Nephron progenitor cell (in vitro differentiated cells): ENCODE measurements around the gene CTXND1.

Source experiments
- DNase-seq: peaks from one replicate; pipeline ENCODE4 v3.0.0; 2021
- H3K27ac Mint-ChIP-seq: 2 replicates; pipeline ENCODE4 v1.8.0; 2021; ENCODE audit warnings: mild to moderate bottlenecking, moderate library complexity, mixed read lengths
- H3K27me3 Mint-ChIP-seq: 2 replicates; pipeline ENCODE4 v1.8.0; 2021; ENCODE audit warnings: mild to moderate bottlenecking, low read depth, mixed read lengths; ENCODE audit not compliant: poor library complexity
- H3K36me3 Mint-ChIP-seq: 2 replicates; pipeline ENCODE4 v1.8.0; 2021; ENCODE audit warnings: low read depth, mixed read lengths
- H3K4me1 Mint-ChIP-seq: 2 replicates; pipeline ENCODE4 v1.8.0; 2021; ENCODE audit warnings: mixed read lengths
- H3K4me3 Mint-ChIP-seq: 2 replicates; pipeline ENCODE4 v1.8.0; 2021; ENCODE audit warnings: mild to moderate bottlenecking, moderate library complexity, mixed read lengths
- H3K9me3 Mint-ChIP-seq: 2 replicates; pipeline ENCODE4 v1.8.0; 2021; ENCODE audit warnings: mild to moderate bottlenecking, moderate library complexity, mixed read lengths
- TF ChIP-seq, protein P1 (sequence below): fragments of 200-600 bp; sonication (generic); IDR thresholded peaks from 2 replicates; pipeline ENCODE4 v1.5.0; 2021; ENCODE audit warnings: antibody characterized with exemption

CTXND1 gene

DNA sequence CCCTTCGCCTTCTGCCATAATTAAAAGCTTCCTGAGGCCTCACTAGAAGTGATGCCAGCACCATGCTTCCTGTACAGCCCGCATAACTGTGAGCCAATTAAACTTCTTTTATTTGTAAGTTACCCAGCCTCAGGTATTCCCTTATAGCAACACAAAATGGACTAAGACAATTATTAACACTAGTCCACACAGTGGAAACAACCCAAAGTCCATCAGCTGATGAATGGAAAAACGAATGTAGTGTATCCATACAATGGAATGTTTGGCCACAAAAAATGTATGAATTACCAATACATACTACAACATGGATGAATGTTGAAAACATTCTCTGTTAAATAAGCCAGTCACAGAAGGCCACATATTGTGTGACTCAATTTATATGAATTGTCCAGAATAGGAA, 22.5 kb upstream of the CTXND1 start:
- Mint-ChIP-seq H3K4me1 (no peaks in the 10 kb centered on the region), H3K27me3 (peaks cover 16% of the 10 kb centered on the region), H3K4me3 (no peak overlapping the region), H3K9me3 (no peaks in the 10 kb centered on the region), H3K36me3 (no peaks in the 10 kb centered on the region), H3K27ac (no peak overlapping the region)
- TF ChIP-seq, protein P1, sequence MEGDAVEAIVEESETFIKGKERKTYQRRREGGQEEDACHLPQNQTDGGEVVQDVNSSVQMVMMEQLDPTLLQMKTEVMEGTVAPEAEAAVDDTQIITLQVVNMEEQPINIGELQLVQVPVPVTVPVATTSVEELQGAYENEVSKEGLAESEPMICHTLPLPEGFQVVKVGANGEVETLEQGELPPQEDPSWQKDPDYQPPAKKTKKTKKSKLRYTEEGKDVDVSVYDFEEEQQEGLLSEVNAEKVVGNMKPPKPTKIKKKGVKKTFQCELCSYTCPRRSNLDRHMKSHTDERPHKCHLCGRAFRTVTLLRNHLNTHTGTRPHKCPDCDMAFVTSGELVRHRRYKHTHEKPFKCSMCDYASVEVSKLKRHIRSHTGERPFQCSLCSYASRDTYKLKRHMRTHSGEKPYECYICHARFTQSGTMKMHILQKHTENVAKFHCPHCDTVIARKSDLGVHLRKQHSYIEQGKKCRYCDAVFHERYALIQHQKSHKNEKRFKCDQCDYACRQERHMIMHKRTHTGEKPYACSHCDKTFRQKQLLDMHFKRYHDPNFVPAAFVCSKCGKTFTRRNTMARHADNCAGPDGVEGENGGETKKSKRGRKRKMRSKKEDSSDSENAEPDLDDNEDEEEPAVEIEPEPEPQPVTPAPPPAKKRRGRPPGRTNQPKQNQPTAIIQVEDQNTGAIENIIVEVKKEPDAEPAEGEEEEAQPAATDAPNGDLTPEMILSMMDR: no peak
- DNase-seq: no peak

DNA sequence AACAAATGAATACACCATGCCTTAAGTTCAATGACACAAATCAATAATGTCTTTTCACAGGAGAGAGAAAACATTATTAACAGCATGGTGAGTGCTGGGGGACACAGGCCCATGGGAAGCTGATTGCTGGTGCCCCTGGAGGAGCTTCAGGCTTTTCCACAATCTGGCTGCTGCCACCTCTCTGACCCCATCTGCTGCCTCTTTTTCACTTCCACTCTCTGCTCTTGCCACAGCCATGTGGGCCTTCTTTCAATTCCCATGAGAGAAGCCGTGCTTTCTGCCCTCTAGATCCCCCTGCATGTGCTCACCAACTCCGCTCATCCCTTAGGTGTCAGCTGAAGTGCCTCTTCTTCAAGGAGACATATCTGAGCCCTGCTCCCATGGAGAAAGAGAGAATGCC, 21.0 kb upstream of the CTXND1 start:
- H3K4me1 Mint-ChIP-seq: no peaks in the 10 kb centered on the region
- no peak overlapping the region for H3K4me3 Mint-ChIP-seq
- peaks cover 20% of the 10 kb centered on the region for H3K27me3 Mint-ChIP-seq
- TF ChIP-seq, protein P1: no peak
- no peaks in the 10 kb centered on the region for H3K36me3 Mint-ChIP-seq
- no peak overlapping the region for H3K27ac Mint-ChIP-seq
- DNase-seq: no peak
- no peaks in the 10 kb centered on the region for H3K9me3 Mint-ChIP-seq

DNA sequence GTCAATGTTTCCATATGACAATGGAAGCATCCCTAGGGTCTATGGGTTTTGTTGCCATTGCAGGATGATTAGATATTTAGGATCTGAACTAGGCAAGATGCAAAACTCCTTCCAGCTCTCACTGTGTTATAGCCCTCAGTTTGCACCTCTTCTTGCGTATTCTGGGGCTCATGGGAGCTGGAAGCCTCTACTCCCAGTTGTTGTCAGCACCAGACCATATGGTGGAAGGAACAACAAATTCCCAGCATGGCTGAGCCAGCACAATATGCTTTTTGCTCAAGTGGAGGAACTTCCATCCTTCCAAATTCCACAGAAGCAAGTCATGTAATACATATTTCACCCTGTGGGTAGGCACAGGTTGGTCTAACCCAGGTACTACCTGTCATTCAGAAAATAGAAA, 18.5 kb upstream of the CTXND1 start:
- no peak for DNase-seq
- Mint-ChIP-seq H3K4me3 (no peak overlapping the region), H3K36me3 (no peaks in the 10 kb centered on the region), H3K4me1 (no peaks in the 10 kb centered on the region), H3K27me3 (peaks cover 30% of the 10 kb centered on the region), H3K9me3 (no peaks in the 10 kb centered on the region), H3K27ac (no peak overlapping the region)
- TF ChIP-seq, protein P1: no peak

DNA sequence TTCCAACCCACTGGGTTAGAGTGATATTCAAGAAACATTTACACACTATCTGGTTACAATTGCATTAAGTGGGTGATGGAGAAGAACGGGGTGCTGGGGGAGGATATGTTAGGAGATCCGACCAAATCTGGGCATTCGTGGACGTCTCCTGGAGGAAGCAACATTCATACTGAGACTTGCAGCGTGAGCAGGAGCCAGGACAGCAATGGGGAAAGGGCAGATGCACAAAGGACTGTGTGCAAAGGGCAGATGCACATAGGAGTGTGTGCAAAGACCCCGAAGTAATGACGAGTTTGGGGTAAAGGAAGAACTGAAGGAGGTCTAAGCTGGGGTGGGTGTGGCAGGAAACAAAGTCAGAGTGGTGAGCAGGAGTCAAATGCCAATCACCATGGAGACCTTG, 16.1 kb upstream of the CTXND1 start:
- DNase-seq: no peak
- Mint-ChIP-seq H3K27me3 (peaks cover 33% of the 10 kb centered on the region), H3K9me3 (no peaks in the 10 kb centered on the region), H3K4me1 (no peaks in the 10 kb centered on the region), H3K36me3 (no peaks in the 10 kb centered on the region), H3K27ac (no peak overlapping the region), H3K4me3 (no peak overlapping the region)
- TF ChIP-seq, protein P1: no peak

DNA sequence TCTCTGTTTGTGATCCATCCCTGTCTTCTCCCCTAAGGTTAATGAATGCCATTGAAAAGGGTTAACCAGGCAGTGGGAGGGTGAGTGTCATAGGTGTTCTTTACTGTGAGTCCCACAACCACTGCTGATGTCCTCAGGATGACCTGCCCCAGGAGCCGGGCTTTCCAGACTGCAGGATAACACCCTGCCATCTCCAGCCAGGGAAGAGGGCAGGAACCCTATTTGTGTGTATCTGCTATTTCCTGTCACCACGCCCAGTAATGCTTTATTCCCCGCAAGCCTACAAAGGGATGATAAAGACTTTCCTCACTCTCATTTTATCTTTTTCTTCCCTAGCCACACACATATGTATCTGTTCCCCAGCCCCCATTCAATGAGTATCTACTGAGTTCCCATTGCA, 15.6 kb upstream of the CTXND1 start:
- H3K9me3 Mint-ChIP-seq: no peaks in the 10 kb centered on the region
- no peak for DNase-seq

DNA sequence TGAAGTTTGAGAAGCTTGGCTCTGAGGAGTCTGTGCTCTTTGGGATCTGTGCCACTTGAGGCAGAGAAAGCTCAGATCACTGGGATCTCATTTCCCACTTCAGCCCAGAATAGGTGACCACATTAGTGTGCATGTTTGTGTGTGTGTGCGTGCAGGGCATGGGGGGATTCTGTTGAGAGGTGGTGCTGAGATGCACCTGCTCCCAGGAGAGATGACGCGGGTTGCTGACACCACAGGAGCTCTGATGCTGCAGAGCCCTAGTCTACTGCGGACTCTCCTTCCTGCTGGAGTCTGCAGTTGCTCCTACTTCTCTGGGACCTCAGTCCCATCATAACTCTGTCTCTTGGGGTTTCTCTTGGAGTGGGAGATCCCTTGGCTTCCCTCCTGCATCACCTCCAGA, 14.7 kb upstream of the CTXND1 start:
- Mint-ChIP-seq H3K4me3 (no peak overlapping the region), H3K36me3 (no peaks in the 10 kb centered on the region), H3K4me1 (no peaks in the 10 kb centered on the region), H3K27me3 (peaks cover 43% of the 10 kb centered on the region), H3K27ac (no peak overlapping the region), H3K9me3 (no peaks in the 10 kb centered on the region)
- TF ChIP-seq, protein P1: no peak
- no peak for DNase-seq

More for the DNA sequence above, 15.6 kb upstream of the CTXND1 start:
- H3K4me1 Mint-ChIP-seq: no peaks in the 10 kb centered on the region
- TF ChIP-seq, protein P1: no peak
- H3K36me3 Mint-ChIP-seq: no peaks in the 10 kb centered on the region
- H3K27ac Mint-ChIP-seq: no peak overlapping the region
- H3K27me3 Mint-ChIP-seq: peaks cover 36% of the 10 kb centered on the region
- no peak overlapping the region for H3K4me3 Mint-ChIP-seq
